H1 (cell line): ENCODE data around the gene FOXP2. TPM values are rescaled to one million over a fixed set of nuclear protein-coding genes. Genes with fewer than 3 reads are reported as not detected.

Source experiments
- CTCF ChIA-PET: fragments of 300-600 bp; sonication (Branson Sonifier 250); formaldehyde crosslinking; loops from one replicate; lab custom pipeline; 2021; ENCODE audit not compliant: partially characterized antibody; lab: Charles Lee
- POLR2A ChIA-PET: fragments of 300-600 bp; sonication (Branson Sonifier 250); formaldehyde crosslinking; loops from one replicate; lab custom pipeline; 2021; ENCODE audit warnings: inconsistent platforms; ENCODE audit not compliant: partially characterized antibody; lab: Charles Lee
- DNase-seq, 2 experiments: peaks; one replicate each; pipeline versions ENCODE4 v3.0.0 to v3.0.0-alpha.2; 2010 to 2022; ENCODE audit warnings: low spot score in 2 of 2, low read depth in 1 of 2, mixed read lengths in 1 of 2
- FAIRE-seq: peaks from 2 replicates; lab custom pipeline; 2011; peaks lifted over from hg19 to GRCh38; lab: Jason Lieb, UNC
- H2AFZ ChIP-seq: 2 replicates; pipeline ENCODE4 v1.8.1; 2012; ENCODE audit warnings: low read length, inconsistent platforms
- H2AK5ac ChIP-seq: 2 replicates; pipeline ENCODE4 v1.6.1; 2013; ENCODE audit warnings: low read depth, low read length
- H2BK120ac ChIP-seq: replicated peaks from 2 replicates; pipeline ENCODE3; 2013; ENCODE audit warnings: low read depth, low read length, inconsistent platforms
- H2BK12ac ChIP-seq: 2 replicates; pipeline ENCODE4 v1.6.1; 2013; ENCODE audit warnings: low read depth, low read length
- H2BK15ac ChIP-seq: 2 replicates; pipeline ENCODE4 v1.6.1; 2013; ENCODE audit warnings: low read length
- H2BK20ac ChIP-seq: 2 replicates; pipeline ENCODE4 v1.6.1; 2013; ENCODE audit warnings: low read length
- H2BK5ac ChIP-seq: 2 replicates; pipeline ENCODE4 v1.6.1; 2013; ENCODE audit warnings: low read depth, low read length
- H3K14ac ChIP-seq: 2 replicates; pipeline ENCODE4 v1.6.1; 2013; ENCODE audit warnings: inconsistent platforms; ENCODE audit not compliant: insufficient read length
- H3K18ac ChIP-seq: 2 replicates; pipeline ENCODE4 v1.6.1; 2013; ENCODE audit warnings: low read length; ENCODE audit errors: extremely low read depth
- H3K23ac ChIP-seq: 2 replicates; pipeline ENCODE4 v1.6.1; 2013; ENCODE audit warnings: inconsistent platforms; ENCODE audit not compliant: insufficient read length
- H3K23me2 ChIP-seq: 2 replicates; pipeline ENCODE4 v1.6.1; 2013; ENCODE audit warnings: low read depth, low read length
- H3K27ac ChIP-seq: 2 replicates; pipeline ENCODE4 v1.6.1; 2011; ENCODE audit warnings: low read depth, low read length, inconsistent platforms
- H3K27me3 ChIP-seq, 4 experiments: replicated peaks in 1 of 4; 1 replicate in 1 of 4; 2 replicates in 3 of 4; pipeline versions ENCODE4 v1.6.1 to v1.8.1; 2011 to 2013; ENCODE audit warnings: low read length in 3 of 4, mild to moderate bottlenecking in 3 of 4, inconsistent platforms in 2 of 4, mixed read lengths in 2 of 4, moderate library complexity in 1 of 4; ENCODE audit not compliant: control insufficient read depth in 3 of 4, insufficient read depth in 3 of 4; ENCODE audit errors: extremely low read depth in 1 of 4
- H3K36me3 ChIP-seq, 4 experiments: 2 replicates each; pipeline versions ENCODE4 v1.6.1 to v1.8.1; 2011 to 2013; ENCODE audit warnings: mild to moderate bottlenecking in 4 of 4, low read length in 3 of 4, moderate library complexity in 2 of 4, control low read depth in 1 of 4, inconsistent platforms in 1 of 4; ENCODE audit not compliant: insufficient read depth in 4 of 4, control insufficient read depth in 2 of 4
- H3K4ac ChIP-seq: replicated peaks from 2 replicates; pipeline ENCODE3; 2013; ENCODE audit warnings: low read length, low read depth, mixed read lengths, inconsistent platforms; ENCODE audit not compliant: insufficient read length
- H3K4me1 ChIP-seq, 4 experiments: replicated peaks in 1 of 4; 1 replicate in 1 of 4; 2 replicates in 3 of 4; pipeline versions ENCODE4 v1.6.1 to v1.8.1; 2011 to 2013; ENCODE audit warnings: low read length in 3 of 4, inconsistent platforms in 2 of 4, mixed read lengths in 1 of 4; ENCODE audit not compliant: insufficient read depth in 4 of 4, control insufficient read depth in 3 of 4
- H3K4me2 ChIP-seq, 2 experiments: 2 replicates each; pipeline versions ENCODE4 v1.6.1 to v1.8.1; 2011 to 2013; ENCODE audit warnings: low read depth in 2 of 2, low read length in 2 of 2, control low read depth in 1 of 2, inconsistent platforms in 1 of 2, mild to moderate bottlenecking in 1 of 2; ENCODE audit not compliant: insufficient read depth in 1 of 2
- H3K4me3 ChIP-seq, 4 experiments: fragments of 200-600, 300-600 bp in 1 of 4; sonication (generic), shearing (Covaris generic), sonication (Bioruptor Twin) in 1 of 4; 2 replicates each; pipeline versions ENCODE4 v1.5.1 to v1.8.1; 2011 to 2016; ENCODE audit warnings: low read length in 4 of 4, low read depth in 3 of 4, control low read depth in 2 of 4, inconsistent platforms in 2 of 4, mild to moderate bottlenecking in 2 of 4, mixed read lengths in 1 of 4, moderate library complexity in 1 of 4; ENCODE audit not compliant: insufficient read depth in 2 of 4; ENCODE audit errors: extremely low read depth in 1 of 4
- H3K56ac ChIP-seq: replicated peaks from 2 replicates; pipeline ENCODE3; 2013; ENCODE audit warnings: low read depth, mild to moderate bottlenecking, mixed read lengths, low read length, inconsistent platforms; ENCODE audit not compliant: insufficient read length
- H3K79me1 ChIP-seq: 2 replicates; pipeline ENCODE4 v1.6.1; 2013; ENCODE audit warnings: low read depth, low read length, control low read depth
- H3K79me2 ChIP-seq, 2 experiments: 2 replicates each; pipeline versions ENCODE4 v1.6.1 to v1.8.1; 2012 to 2013; ENCODE audit warnings: low read length in 2 of 2, mild to moderate bottlenecking in 2 of 2, inconsistent platforms in 1 of 2; ENCODE audit not compliant: insufficient read depth in 2 of 2, control insufficient read depth in 1 of 2
- H3K9ac ChIP-seq, 4 experiments: replicated peaks in 1 of 4; 1 replicate in 1 of 4; 2 replicates in 3 of 4; pipeline versions ENCODE4 v1.6.1 to v1.8.1; 2011 to 2013; ENCODE audit warnings: low read depth in 3 of 4, low read length in 3 of 4, control low read depth in 2 of 4, mild to moderate bottlenecking in 2 of 4, moderate library complexity in 2 of 4, inconsistent platforms in 1 of 4; ENCODE audit errors: extremely low read depth in 1 of 4
- H3K9me3 ChIP-seq, 2 experiments: 2 replicates each; pipeline versions ENCODE4 v1.6.1 to v1.8.1; 2012 to 2013; ENCODE audit warnings: mild to moderate bottlenecking in 2 of 2, moderate library complexity in 2 of 2, control low read depth in 1 of 2, inconsistent platforms in 1 of 2, low read depth in 1 of 2, low read length in 1 of 2, mixed read lengths in 1 of 2; ENCODE audit not compliant: insufficient read depth in 2 of 2
- H4K20me1 ChIP-seq, 2 experiments: replicated peaks in 1 of 2; 2 replicates each; pipeline versions ENCODE3 to v1.8.1; 2011 to 2013; ENCODE audit warnings: inconsistent platforms in 2 of 2, low read length in 2 of 2, mild to moderate bottlenecking in 1 of 2; ENCODE audit not compliant: insufficient read depth in 2 of 2, control insufficient read depth in 1 of 2
- H4K5ac ChIP-seq: 2 replicates; pipeline ENCODE4 v1.6.1; 2013; ENCODE audit warnings: low read length, low read depth, mixed read lengths, inconsistent platforms; ENCODE audit not compliant: insufficient read length
- H4K8ac ChIP-seq: 2 replicates; pipeline ENCODE4 v1.8.0; 2013; ENCODE audit warnings: mild to moderate bottlenecking, moderate library complexity, low read length, inconsistent platforms; ENCODE audit not compliant: insufficient read depth; ENCODE audit errors: extremely low read depth
- H4K91ac ChIP-seq: replicated peaks from 2 replicates; pipeline ENCODE3; 2013; ENCODE audit warnings: low read length, mixed read lengths, inconsistent platforms; ENCODE audit not compliant: insufficient read length
- POLR2AphosphoS5 ChIP-seq: IDR thresholded peaks from 2 replicates; pipeline ENCODE4 v1.6.1; 2011; ENCODE audit warnings: low read depth, low read length
- SRF ChIP-seq: IDR thresholded peaks from 2 replicates; pipeline ENCODE4 v1.6.1; 2011; ENCODE audit warnings: mild to moderate bottlenecking, low read depth, low read length, moderate library complexity
- WGBS, 2 experiments: shearing (Covaris generic) in 1 of 2; methylation state at CpG; one replicate each; pipeline versions ENCODE4 v1.1.6 to v1.1.7; 2013 to 2015; ENCODE audit warnings: low lambda C conversion rate in 2 of 2, mixed read lengths in 2 of 2, inconsistent platforms in 1 of 2, low coverage in 1 of 2, missing lambda C conversion rate in 1 of 2; ENCODE audit not compliant: insufficient replicate concordance in 2 of 2, insufficient coverage in 1 of 2, insufficient read length in 1 of 2; ENCODE audit errors: extremely low coverage in 1 of 2, missing lambda C conversion rate in 1 of 2; 5-methylcytosine and 5-hydroxymethylcytosine counted together
- polyA plus RNA-seq, 7 experiments: library from polyadenylated mRNA; depleted of rRNA in 3 of 7; stranded (reverse) in 5 of 7; unstranded in 2 of 7; fragments of >200 nt in 5 of 7; fragments of 200-250 nt in 2 of 7; gene quantifications; 1 replicate in 5 of 7; 2 replicates in 1 of 7; 4 replicates in 1 of 7; pipeline versions ENCODE4 v1.2.1 to v1.2.3, GENCODE V29; 2011 to 2013; ENCODE audit warnings: missing spikeins in 2 of 7, mixed read lengths in 2 of 7
- total RNA-seq: library from RNA; stranded (reverse); fragmentation: NEBNext Ultra II Directional; extraction: Animal tissue kit (Norgen Biotek cat#: 25700); gene quantifications from 2 replicates; pipeline ENCODE4 v1.2.1, GENCODE V29; 2021

Gene FOXP2
- total and polyA plus RNA-seq, 2 of the 8 experiments (the other 6 are each of a cell fraction or from before 2014, with no cell fraction given) = 0.09 to 0.43 TPM

- Histone ChIP-seq H2BK15ac (no peak overlapping the region), H3K23me2 (no peaks in the 10 kb centered on the region), H3K4me2 (no peak overlapping the region), H3K27ac (no peak overlapping the region), H3K79me2 (no peaks in the 10 kb centered on the region), H4K8ac (no peak overlapping the region), H4K5ac (no peak overlapping the region), H3K9ac (no peak overlapping the region), H2AK5ac (no peak overlapping the region), H3K4ac (no peak overlapping the region), H3K18ac (no peak overlapping the region), H4K20me1 (no peaks in the 10 kb centered on the region), H2BK12ac (no peak overlapping the region), H2BK20ac (no peak overlapping the region), H3K36me3 (no peaks in the 10 kb centered on the region), H2BK120ac (no peak overlapping the region), H4K91ac (no peak overlapping the region), H3K23ac (no peak overlapping the region), H3K4me1 (no peaks in the 10 kb centered on the region), H3K4me3 (no peak overlapping the region), H3K79me1 (no peaks in the 10 kb centered on the region), H3K9me3 (no peaks in the 10 kb centered on the region), H3K56ac (no peak overlapping the region), H3K14ac (no peak overlapping the region), H2AFZ (no peak overlapping the region), H2BK5ac (no peak overlapping the region), H3K27me3 (no peaks in the 10 kb centered on the region)
- POLR2A ChIA-PET = no interaction called here
- DNase-seq (no peak), FAIRE-seq (no peak)
- WGBS, 2 experiments = 95% methylated on average over 3 of the region's 3 CpGs; no CpG with 5 or more reads in 1 of the 2 experiments
- no peak for TF ChIP-seq POLR2AphosphoS5
- TF ChIP-seq SRF = no peak
- CTCF ChIA-PET = interaction anchor here (1.4 kb wide), 1 partner anchor 10 kb away, joined by 5 read pairs; no protein-coding TSS in a partner anchor
Measured at GRCh38 chr7:114432703-114433102, 18.1 kb downstream of the FOXP2 start.
